HEK293 (cell line): ENCODE results near the gene HLA-E.

Experiments
- CTCF ChIA-PET: fragments of 350-600 bp; formaldehyde crosslinking; extraction: SDS; loops from one replicate; lab custom pipeline; 2021; ENCODE audit warnings: antibody characterized with exemption; lab: Yijun Ruan, JAX
- POLR2A ChIA-PET: fragments of 300-600 bp; formaldehyde crosslinking; extraction: SDS; loops from one replicate; lab custom pipeline; 2020; ENCODE audit warnings: antibody characterized with exemption, inconsistent platforms; lab: Yijun Ruan, JAX
- H3K27ac ChIP-seq: fragments of 200-500 bp; sonication (Bioruptor generic); 2 replicates; pipeline ENCODE4 v1.5.1; 2014; ENCODE audit warnings: low read depth, low read length, control low read depth, inconsistent platforms; ENCODE audit errors: extremely low read depth
- H3K36me3 ChIP-seq, 2 experiments: fragments of 200-500 bp in 1 of 2; sonication (Bioruptor generic) in 1 of 2; 1 replicate in 1 of 2; 2 replicates in 1 of 2; pipeline ENCODE4 v1.5.1; 2014 to 2017; ENCODE audit warnings: inconsistent platforms in 2 of 2, low read length in 2 of 2; ENCODE audit not compliant: control insufficient read depth in 2 of 2, insufficient read depth in 1 of 2
- H3K4me1 ChIP-seq: fragments of 200-500 bp; sonication (Bioruptor generic); 2 replicates; pipeline ENCODE4 v1.5.1; 2014; ENCODE audit warnings: mild to moderate bottlenecking, low read length, inconsistent platforms; ENCODE audit not compliant: control insufficient read depth, insufficient read depth
- H3K4me3 ChIP-seq: 2 replicates; pipeline ENCODE4 v1.5.1; 2011; ENCODE audit warnings: low read depth, mild to moderate bottlenecking, control low read depth, low read length, moderate library complexity
- H3K9me3 ChIP-seq: fragments of 200-500 bp; sonication (Bioruptor generic); 2 replicates; pipeline ENCODE4 v1.5.1; 2014; ENCODE audit warnings: low read depth, low read length, inconsistent platforms; ENCODE audit not compliant: control insufficient read depth, insufficient read depth
- BCL11B ChIP-seq: fragments of 450-650 bp; formaldehyde crosslinking; IDR thresholded peaks from 2 replicates; pipeline ENCODE4 v1.5.1; 2016; ENCODE audit warnings: low read depth, missing biosample characterization, missing genetic modification characterization
- HOXA7 ChIP-seq: sonication (generic); formaldehyde crosslinking; IDR thresholded peaks from 2 replicates; pipeline ENCODE4 v1.8.1; 2022; ENCODE audit warnings: missing genetic modification reagents, borderline replicate concordance
- SP3 ChIP-seq: fragments of 450-650 bp; formaldehyde crosslinking; IDR thresholded peaks from 2 replicates; pipeline ENCODE4 v1.5.1; 2016; ENCODE audit warnings: missing biosample characterization, missing genetic modification characterization
- ZFP37 ChIP-seq: fragments of 450-650 bp; formaldehyde crosslinking; IDR thresholded peaks from 2 replicates; pipeline ENCODE4 v1.5.1; 2016; ENCODE audit warnings: missing biosample characterization, missing genetic modification characterization
- ZNF132 ChIP-seq: fragments of 450-650 bp; formaldehyde crosslinking; IDR thresholded peaks from 2 replicates; pipeline ENCODE4 v1.5.1; 2017; ENCODE audit warnings: missing biosample characterization, missing genetic modification characterization, borderline replicate concordance
- ZNF23 ChIP-seq: fragments of 450-650 bp; formaldehyde crosslinking; IDR thresholded peaks from 2 replicates; pipeline ENCODE4 v1.5.1; 2016; ENCODE audit warnings: missing biosample characterization, missing genetic modification characterization, borderline replicate concordance
- ZNF521 ChIP-seq: fragments of 450-650 bp; formaldehyde crosslinking; IDR thresholded peaks from 2 replicates; pipeline ENCODE4 v1.5.1; 2017; ENCODE audit warnings: missing biosample characterization, mild to moderate bottlenecking, missing genetic modification characterization
- ZNF623 ChIP-seq: fragments of 450-650 bp; formaldehyde crosslinking; IDR thresholded peaks from 2 replicates; pipeline ENCODE4 v1.5.1; 2016; ENCODE audit warnings: missing biosample characterization, missing genetic modification characterization
- TF ChIP-seq, protein P1 (sequence below): fragments of 450-650 bp; formaldehyde crosslinking; IDR thresholded peaks from 2 replicates; pipeline ENCODE4 v1.5.1; 2016; ENCODE audit warnings: missing biosample characterization, missing genetic modification characterization
- TF ChIP-seq, protein P2 (sequence below): fragments of 450-650 bp; formaldehyde crosslinking; IDR thresholded peaks from 2 replicates; pipeline ENCODE4 v1.5.1; 2016; ENCODE audit warnings: missing biosample characterization, missing genetic modification characterization
- TF ChIP-seq, protein P3 (sequence below): fragments of 450-650 bp; formaldehyde crosslinking; IDR thresholded peaks from 2 replicates; pipeline ENCODE4 v1.5.1; 2017; ENCODE audit warnings: missing biosample characterization, missing genetic modification characterization

Gene HLA-E

DNA sequence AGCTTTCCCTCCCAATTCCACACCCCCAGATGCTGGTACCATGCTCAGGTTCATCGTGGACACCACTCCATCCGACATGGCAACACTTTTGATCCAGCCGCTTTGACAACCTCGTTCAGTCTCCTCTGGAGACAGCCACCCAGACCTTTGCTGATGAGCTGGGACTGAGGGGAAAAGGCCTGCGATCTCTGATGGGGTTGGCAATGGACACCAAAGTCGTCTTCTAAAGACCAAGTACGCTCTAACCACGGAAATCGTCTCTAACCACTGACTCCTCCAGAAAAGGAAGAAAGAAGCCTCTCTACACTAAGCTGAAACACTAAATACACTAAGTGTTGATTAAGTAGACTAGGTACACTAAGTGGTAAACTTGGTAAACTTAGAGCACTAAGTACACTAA, 26.1 kb upstream of the HLA-E start:
- Histone ChIP-seq H3K4me1 (no peaks in the 10 kb centered on the region), H3K36me3 (no peaks in the 10 kb centered on the region), H3K9me3 (no peaks in the 10 kb centered on the region)
- POLR2A ChIA-PET: interaction anchor here (1.6 kb wide), 1 partner anchor 21 kb away, joined by 3 read pairs; no protein-coding TSS in a partner anchor
- TF ChIP-seq SP3 (tag by site-specific recombination): no peak
- no peak for TF ChIP-seq ZNF132
- no peak for TF ChIP-seq HOXA7 (CRISPR knock-in tag)
- TF ChIP-seq ZNF623: no peak
- TF ChIP-seq, protein P1, sequence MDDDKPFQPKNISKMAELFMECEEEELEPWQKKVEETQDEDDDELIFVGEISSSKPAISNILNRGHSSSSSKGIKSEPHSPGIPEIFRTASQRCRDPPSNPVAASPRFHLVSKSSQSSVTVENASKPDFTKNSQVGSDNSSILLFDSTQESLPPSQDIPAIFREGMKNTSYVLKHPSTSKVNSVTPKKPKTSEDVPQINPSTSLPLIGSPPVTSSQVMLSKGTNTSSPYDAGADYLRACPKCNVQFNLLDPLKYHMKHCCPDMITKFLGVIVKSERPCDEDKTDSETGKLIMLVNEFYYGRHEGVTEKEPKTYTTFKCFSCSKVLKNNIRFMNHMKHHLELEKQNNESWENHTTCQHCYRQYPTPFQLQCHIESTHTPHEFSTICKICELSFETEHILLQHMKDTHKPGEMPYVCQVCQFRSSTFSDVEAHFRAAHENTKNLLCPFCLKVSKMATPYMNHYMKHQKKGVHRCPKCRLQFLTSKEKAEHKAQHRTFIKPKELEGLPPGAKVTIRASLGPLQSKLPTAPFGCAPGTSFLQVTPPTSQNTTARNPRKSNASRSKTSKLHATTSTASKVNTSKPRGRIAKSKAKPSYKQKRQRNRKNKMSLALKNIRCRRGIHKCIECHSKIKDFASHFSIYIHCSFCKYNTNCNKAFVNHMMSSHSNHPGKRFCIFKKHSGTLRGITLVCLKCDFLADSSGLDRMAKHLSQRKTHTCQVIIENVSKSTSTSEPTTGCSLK (tag by site-specific recombination): no peak
- no peak for TF ChIP-seq BCL11B (tag by site-specific recombination)
- TF ChIP-seq, protein P2, sequence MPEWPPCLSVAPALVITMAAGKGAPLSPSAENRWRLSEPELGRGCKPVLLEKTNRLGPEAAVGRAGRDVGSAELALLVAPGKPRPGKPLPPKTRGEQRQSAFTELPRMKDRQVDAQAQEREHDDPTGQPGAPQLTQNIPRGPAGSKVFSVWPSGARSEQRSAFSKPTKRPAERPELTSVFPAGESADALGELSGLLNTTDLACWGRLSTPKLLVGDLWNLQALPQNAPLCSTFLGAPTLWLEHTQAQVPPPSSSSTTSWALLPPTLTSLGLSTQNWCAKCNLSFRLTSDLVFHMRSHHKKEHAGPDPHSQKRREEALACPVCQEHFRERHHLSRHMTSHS: no peak
- TF ChIP-seq, all 188 proteins: peak for 0
- Histone ChIP-seq H3K4me3 (no peak overlapping the region), H3K27ac (no peak overlapping the region)
- CTCF ChIA-PET: interaction anchor here (0.6 to 0.8 kb wide), 2 partner anchors 96 to 513 kb away, joined by 3 to 5 read pairs; no protein-coding TSS in a partner anchor

DNA sequence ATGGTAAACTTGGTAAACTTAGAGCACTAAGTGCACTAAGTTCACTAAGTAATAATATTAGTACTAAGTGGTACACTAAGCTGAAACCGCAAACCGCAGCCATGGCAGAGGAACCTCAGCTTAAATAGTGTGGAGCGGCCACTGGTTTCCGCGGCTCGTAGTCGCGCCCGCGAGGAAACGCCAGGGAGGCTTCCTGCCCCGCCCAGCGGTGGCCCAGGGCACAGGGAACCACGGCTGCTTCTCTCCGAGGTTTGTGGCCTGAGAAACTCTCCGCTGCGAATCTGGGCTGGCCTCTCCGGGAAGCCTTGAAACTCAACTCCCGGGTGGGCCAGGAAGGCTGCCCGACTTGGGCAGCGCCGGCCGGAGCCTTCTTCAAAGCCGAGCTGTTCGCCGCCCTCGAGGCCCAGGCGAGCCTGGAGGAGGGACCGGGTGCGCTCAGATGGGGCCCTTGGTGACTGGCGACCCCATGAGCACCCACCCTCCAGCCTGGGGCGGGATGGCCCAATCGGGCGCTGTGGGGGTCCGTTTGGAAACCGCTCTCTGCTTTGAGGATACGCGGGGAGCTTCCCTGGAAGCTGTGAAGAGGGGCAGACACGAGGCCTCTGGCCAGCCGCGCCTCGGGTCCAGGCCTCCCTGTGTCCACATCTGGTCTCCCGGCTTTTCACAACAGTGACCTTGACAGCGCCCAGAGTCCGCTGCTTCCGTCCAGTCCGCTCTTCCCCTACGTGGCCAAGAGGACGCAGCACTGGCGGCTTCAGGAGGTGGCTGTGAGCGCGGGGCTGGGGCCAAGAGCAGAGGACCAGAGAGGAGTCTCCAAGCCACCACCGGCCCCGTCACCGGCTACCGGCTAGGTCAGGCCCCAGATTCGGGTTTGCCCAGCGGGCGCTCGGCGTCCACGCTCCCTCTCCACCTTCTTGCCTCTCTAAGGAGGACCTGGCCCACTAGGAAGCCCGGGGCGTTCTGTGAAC, 25.4 kb upstream of the HLA-E start:
- TF ChIP-seq, protein P3, sequence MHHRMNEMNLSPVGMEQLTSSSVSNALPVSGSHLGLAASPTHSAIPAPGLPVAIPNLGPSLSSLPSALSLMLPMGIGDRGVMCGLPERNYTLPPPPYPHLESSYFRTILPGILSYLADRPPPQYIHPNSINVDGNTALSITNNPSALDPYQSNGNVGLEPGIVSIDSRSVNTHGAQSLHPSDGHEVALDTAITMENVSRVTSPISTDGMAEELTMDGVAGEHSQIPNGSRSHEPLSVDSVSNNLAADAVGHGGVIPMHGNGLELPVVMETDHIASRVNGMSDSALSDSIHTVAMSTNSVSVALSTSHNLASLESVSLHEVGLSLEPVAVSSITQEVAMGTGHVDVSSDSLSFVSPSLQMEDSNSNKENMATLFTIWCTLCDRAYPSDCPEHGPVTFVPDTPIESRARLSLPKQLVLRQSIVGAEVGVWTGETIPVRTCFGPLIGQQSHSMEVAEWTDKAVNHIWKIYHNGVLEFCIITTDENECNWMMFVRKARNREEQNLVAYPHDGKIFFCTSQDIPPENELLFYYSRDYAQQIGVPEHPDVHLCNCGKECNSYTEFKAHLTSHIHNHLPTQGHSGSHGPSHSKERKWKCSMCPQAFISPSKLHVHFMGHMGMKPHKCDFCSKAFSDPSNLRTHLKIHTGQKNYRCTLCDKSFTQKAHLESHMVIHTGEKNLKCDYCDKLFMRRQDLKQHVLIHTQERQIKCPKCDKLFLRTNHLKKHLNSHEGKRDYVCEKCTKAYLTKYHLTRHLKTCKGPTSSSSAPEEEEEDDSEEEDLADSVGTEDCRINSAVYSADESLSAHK: 0 out of 2 replicates have a peak, but pooled peaks have one; percentile 30
- no peak for TF ChIP-seq ZNF521
- no peaks in the 10 kb centered on the region for H3K36me3 ChIP-seq
- H3K4me3 ChIP-seq: no peak overlapping the region
- H3K9me3 ChIP-seq: no peaks in the 10 kb centered on the region
- CTCF ChIA-PET: interaction anchor here (0.6 to 1.1 kb wide), 4 partner anchors 18 to 513 kb away, joined by 3 to 5 read pairs (median 3); no protein-coding TSS in a partner anchor
- H3K27ac ChIP-seq: no peak overlapping the region
- POLR2A ChIA-PET: interaction anchor here (1.6 kb wide), 1 partner anchor 20 kb away, joined by 3 read pairs; no protein-coding TSS in a partner anchor
- H3K4me1 ChIP-seq: no peaks in the 10 kb centered on the region

DNA sequence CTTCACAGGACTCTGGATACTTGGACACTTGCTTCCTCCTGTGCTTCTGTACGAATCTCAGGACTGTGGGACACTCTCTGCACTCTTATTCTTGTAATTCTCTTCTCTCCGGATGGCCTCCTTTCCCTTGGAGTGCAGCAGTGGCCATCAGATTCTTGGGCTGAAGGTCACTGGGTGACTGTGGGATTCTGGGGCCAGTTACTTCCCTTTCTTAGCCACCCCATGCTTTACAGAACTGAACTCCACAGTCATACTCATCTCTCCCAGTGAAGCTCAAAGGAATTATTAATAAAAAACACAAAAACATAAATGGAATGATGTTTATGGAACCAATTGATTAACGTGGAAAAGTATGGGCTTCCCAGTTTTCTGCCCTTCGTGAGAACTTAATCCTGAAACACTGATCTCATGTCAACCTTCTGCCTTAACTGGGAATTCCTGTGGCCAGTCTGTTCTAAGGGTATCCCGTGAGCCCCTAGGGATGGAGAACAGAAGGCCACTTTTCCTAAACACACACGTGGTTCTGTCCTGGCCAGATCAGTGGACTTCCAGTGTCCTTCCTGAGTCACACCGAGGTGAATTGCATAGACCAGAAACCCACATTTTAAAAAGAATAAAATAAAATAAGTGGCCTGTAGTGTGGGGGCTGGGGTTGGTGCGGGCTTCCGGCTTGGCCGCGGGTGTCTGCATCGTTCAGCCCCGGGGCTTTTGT, 23.6 kb upstream of the HLA-E start:
- H3K27ac ChIP-seq: no peak overlapping the region
- H3K9me3 ChIP-seq: no peaks in the 10 kb centered on the region
- no peak overlapping the region for H3K4me3 ChIP-seq
- ChIA-PET POLR2A (no interaction called here), CTCF (interaction anchor here (0.6 to 8.6 kb wide), 6 partner anchors 12 to 88 kb away, joined by 3 to 102 read pairs (median 5); no protein-coding TSS in a partner anchor)
- no peak for TF ChIP-seq ZNF23 (tag by site-specific recombination)
- TF ChIP-seq ZFP37 (tag by site-specific recombination): no peak
- TF ChIP-seq, all 188 proteins: peak for 0
- Histone ChIP-seq H3K36me3 (no peaks in the 10 kb centered on the region), H3K4me1 (no peaks in the 10 kb centered on the region)
